ENCODE results near the gene SUPT5H. TPM values are rescaled to one million over a fixed set of nuclear protein-coding genes. Genes with fewer than 3 reads are reported as not detected.

SUPT5H gene
- total and polyA plus RNA-seq, 8 donors, result 93.6 to 152 (median 139) TPM

DNA sequence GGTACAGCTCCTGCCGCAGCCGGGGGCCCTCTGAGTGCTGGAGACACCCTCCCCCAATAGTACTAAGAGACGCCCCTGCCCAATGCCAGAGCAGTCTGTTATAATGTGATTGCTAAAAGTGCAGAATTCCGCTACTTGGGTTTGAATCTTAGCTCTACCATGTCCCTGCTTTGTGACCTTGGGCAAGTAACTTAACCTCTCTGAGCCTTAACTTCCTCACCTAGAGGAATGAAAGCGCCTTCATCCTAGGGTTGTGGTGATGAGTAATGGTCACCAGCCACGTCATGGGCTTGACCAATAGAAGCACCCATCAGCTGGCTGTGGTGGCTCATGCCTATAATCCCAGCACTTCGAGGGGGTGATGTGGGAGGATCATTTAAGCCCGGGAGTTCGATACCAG, 26.4 kb upstream of the SUPT5H start:
- intact Hi-C loops (cut with DNase I), result no loop called here
- H3K9me3 ChIP-seq, result no peaks in the 10 kb centered on the region
- no peaks in the 10 kb centered on the region for H3K27me3 ChIP-seq
- DNase-seq (no peak), ATAC-seq (no peak)
- H3K4me3 ChIP-seq, result no peak overlapping the region
- no peak overlapping the region for H3K27ac ChIP-seq
- peaks cover 0 to 27% of the 10 kb centered on the region in 2 donors for H3K4me1 ChIP-seq
- H3K36me3 ChIP-seq, result peaks cover 0 to 67% of the 10 kb centered on the region in 2 donors
- TF ChIP-seq, protein P1, sequence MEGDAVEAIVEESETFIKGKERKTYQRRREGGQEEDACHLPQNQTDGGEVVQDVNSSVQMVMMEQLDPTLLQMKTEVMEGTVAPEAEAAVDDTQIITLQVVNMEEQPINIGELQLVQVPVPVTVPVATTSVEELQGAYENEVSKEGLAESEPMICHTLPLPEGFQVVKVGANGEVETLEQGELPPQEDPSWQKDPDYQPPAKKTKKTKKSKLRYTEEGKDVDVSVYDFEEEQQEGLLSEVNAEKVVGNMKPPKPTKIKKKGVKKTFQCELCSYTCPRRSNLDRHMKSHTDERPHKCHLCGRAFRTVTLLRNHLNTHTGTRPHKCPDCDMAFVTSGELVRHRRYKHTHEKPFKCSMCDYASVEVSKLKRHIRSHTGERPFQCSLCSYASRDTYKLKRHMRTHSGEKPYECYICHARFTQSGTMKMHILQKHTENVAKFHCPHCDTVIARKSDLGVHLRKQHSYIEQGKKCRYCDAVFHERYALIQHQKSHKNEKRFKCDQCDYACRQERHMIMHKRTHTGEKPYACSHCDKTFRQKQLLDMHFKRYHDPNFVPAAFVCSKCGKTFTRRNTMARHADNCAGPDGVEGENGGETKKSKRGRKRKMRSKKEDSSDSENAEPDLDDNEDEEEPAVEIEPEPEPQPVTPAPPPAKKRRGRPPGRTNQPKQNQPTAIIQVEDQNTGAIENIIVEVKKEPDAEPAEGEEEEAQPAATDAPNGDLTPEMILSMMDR (IDR thresholded peaks at IDR 0.05), result no peak

DNA sequence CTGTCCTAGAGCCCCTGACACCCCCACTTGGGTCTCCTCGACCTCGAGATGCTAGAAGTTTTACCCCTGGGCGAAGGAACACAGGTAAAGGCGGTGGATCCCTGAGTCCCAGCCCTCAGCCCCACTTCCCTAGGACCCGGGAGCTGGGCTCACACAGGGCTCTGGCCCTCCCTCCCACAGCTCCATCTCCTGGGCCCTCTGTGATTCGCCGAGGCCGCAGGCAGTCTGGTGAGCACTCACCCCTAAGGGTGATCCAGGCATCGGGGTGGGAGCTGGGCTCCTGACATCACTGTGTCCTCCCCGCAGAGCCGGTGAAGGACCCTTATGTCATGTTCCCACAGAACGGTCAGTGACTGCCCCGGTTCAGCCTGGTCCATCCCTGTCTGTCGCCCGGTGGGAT, 24.6 kb upstream of the SUPT5H start:
- Histone ChIP-seq H3K4me3 (no peak overlapping the region), H3K36me3 (peaks cover 0 to 80% of the 10 kb centered on the region in 2 donors)
- no peak for ATAC-seq

GRCh38 chr19:39422020-39422419, 23.4 kb upstream of the SUPT5H start:
- peaks cover 0 to 77% of the 10 kb centered on the region in 2 donors for H3K36me3 ChIP-seq
- intact Hi-C loops (cut with DNase I), result no loop called here
- no peaks in the 10 kb centered on the region for H3K4me1 ChIP-seq

More for the DNA sequence above, 24.6 kb upstream of the SUPT5H start:
- TF ChIP-seq, protein P1 (IDR thresholded peaks at IDR 0.05), result no peak
- H3K27me3 ChIP-seq, result no peaks in the 10 kb centered on the region
- no peaks in the 10 kb centered on the region for H3K9me3 ChIP-seq
- no peak overlapping the region for H3K27ac ChIP-seq
- peaks cover 0 to 9% of the 10 kb centered on the region in 2 donors for H3K4me1 ChIP-seq
- DNase-seq, result peak in 1 of 4 donors; percentile 61
- intact Hi-C loops (cut with DNase I), result no loop called here

DNA sequence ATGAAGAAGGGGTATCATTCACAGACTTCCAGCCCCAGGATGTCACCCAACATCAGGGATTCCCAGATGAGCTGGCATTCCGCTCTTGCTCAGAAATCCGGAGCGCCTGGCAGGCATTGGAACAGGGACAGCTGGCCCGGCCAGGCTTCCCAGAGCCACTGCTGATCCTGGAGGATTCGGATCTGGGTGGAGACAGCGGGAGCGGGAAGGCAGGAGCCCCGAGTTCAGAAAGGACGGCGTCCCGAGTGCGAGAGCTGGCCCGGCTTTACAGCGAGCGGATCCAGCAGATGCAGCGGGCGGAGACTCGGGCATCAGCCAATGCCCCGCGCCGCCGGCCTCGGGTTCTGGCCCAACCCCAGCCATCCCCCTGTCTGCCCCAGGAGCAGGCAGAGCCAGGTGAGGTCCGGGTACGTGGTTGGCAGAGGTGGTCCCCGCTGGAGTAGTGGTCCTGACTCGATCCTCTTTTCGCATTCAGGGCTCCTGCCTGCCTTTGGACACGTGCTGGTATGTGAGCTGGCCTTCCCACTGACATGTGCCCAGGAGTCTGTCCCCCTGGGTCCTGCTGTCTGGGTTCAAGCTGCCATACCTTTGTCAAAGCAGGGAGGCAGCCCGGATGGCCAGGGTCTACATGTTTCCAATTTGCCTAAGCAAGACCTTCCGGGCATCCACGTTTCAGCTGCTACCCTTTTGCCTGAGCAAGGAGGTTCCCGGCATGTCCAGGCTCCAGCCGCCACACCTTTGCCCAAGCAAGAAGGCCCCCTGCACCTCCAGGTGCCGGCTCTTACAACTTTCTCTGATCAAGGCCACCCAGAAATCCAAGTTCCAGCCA, 21.9 kb upstream of the SUPT5H start:
- Histone ChIP-seq H3K4me1 (peaks cover under 1 to 5% of the 10 kb centered on the region in 2 donors), H3K9me3 (no peaks in the 10 kb centered on the region), H3K27ac (no peak overlapping the region), H3K36me3 (peaks cover 0 to 62% of the 10 kb centered on the region in 2 donors), H3K4me3 (no peak overlapping the region), H3K27me3 (no peaks in the 10 kb centered on the region)
- intact Hi-C loops (cut with DNase I), result no loop called here
- TF ChIP-seq, protein P1 (IDR thresholded peaks at IDR 0.05), result no peak
- peak in 1 of 4 donors; percentile 76 for DNase-seq
- no peak for ATAC-seq

More at GRCh38 chr19:39422020-39422419, 23.4 kb upstream of the SUPT5H start:
- Histone ChIP-seq H3K27ac (no peak overlapping the region), H3K4me3 (no peak overlapping the region), H3K9me3 (no peaks in the 10 kb centered on the region), H3K27me3 (no peaks in the 10 kb centered on the region)
- DNase-seq (no peak), ATAC-seq (no peak)
- TF ChIP-seq, protein P1 (IDR thresholded peaks at IDR 0.05), result no peak

DNA sequence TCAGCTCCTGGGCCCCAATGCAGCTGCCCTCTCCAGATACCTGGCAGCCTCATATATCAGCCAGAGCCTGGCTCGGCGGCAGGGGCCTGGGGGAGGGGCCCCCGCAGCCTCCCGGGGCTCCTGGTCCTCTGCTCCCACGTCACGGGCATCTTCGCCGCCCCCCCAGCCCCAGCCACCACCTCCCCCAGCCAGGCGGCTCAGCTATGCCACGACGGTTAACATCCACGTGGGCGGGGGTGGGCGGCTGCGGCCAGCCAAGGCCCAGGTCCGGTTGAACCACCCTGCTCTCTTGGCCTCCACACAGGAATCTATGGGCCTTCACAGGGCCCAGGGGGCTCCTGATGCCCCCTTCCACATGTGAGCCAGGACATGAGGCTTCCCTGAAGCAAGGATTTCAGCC, 20.4 kb upstream of the SUPT5H start:
- Histone ChIP-seq H3K4me3 (no peak overlapping the region), H3K27me3 (no peaks in the 10 kb centered on the region), H3K36me3 (peaks cover 0 to 50% of the 10 kb centered on the region in 2 donors), H3K9me3 (no peaks in the 10 kb centered on the region), H3K27ac (no peak overlapping the region), H3K4me1 (peaks cover 7 to 20% of the 10 kb centered on the region in 2 donors)
- intact Hi-C loops (cut with DNase I), result no loop called here
- ATAC-seq (no peak), DNase-seq (no peak)
- TF ChIP-seq, protein P1 (IDR thresholded peaks at IDR 0.05), result no peak

Measured in left lung (tissue), 10 donors.